ENCODE data around the gene OOSP4A.

The OOSP4A gene

GRCh38 chr11:59963733-59964132, at the start of gene OOSP4A:
OOSP4A (plus strand) TSS chr11:59964033; CDS start chr11:59964033, 0 bp downstream.
- DNase-seq = no peak

DNA sequence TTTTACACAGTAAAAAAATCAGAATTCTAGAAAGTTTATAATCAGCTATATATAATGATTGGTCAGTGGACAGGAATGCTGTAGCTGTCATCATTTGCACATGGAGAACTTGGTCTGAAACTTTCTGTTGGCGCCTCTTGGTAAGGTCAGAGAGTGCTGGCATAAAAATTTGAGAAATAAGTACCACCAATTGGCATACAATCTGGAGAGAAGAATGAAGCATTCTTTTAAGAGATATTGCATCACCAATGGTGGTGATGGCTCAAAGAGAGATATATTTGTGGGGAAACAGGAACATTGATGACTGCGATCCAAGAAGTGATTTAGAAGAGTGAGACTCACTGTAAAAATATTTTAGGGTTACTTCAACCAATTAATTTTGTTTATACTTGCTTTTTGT, 45.4 kb upstream of the OOSP4A start:
- DNase-seq = peak; percentile 8

- DNase-seq = peak; percentile 63
These were observed 44.7 kb upstream of the OOSP4A start for GRCh38 chr11:59918987-59919589.

GRCh38 chr11:59923813-59924212, 40.0 kb upstream of the OOSP4A start:
- DNase-seq = no peak

DNA sequence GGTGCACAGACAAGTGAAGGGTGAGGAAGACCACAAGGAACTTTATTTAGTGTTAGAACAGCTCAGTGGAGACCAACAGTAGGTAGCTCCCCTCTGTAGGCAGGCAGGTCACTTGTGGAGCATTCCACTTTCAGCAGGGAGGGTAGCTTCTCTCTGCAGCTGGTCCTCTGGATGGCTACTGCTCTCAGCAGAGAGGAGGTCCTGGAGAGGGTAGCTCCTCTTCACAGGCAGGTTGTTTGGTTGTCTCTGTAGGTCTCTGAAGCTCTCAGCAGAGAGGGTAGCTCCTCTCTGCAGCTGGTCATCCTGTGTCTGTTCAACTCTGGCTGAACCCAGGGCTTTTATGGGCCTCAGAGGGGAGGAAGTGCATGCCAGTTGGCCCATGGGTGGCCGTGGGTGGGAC, 32.1 kb upstream of the OOSP4A start:
- no peak for DNase-seq

DNA sequence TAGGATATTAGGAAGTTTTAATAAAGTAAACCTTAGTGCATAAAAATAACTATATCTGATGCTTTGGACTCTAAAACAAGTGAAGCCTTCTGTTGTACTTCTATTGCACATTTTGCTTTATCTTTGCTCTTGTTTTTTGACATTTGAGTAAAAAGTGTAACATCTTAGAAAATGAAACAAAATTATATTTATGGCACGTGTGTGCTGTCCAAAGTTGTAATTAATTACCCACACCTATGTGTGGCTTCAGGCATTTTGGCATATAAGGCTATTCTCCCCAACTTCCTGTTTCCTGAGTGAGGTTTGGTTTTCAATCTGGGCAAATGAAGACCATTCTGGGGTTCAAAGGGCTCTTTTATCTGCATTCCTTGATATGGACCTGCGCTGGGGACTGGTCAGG, 25.7 kb upstream of the OOSP4A start, which contains the start of gene OOSP1:
Gene OOSP1 (plus strand): TSS at position 301 of the 400 bp plus-strand sequence. CDS start 23 bp downstream, at position 324.
- DNase-seq = no peak

GRCh38 chr11:59938718-59939117, 25.1 kb upstream of the OOSP4A start:
- DNase-seq = no peak

DNA sequence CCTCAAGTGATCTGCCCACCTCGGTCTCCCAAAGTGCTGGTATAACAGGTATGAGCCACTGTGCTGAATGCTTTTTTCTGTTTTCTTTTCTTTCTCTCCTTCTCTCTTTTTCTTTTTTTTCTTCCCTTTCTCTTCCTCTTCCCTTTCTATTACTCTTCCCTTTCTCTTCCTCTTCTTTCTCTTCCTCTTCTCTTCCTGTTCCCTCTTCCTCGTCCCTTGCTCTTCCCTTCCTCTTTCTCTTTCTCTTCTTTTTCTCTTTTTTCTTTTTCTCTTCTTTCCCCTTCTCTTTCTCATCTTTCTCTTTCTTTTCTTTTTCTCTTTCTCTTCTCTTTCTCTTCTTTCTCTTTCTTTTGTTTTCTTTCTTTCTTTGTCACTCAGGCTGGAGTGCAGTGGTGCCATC, 24.4 kb upstream of the OOSP4A start:
- no peak for DNase-seq

- DNase-seq = no peak
These were observed 22.7 kb upstream of the OOSP4A start for GRCh38 chr11:59941091-59941490.

DNA sequence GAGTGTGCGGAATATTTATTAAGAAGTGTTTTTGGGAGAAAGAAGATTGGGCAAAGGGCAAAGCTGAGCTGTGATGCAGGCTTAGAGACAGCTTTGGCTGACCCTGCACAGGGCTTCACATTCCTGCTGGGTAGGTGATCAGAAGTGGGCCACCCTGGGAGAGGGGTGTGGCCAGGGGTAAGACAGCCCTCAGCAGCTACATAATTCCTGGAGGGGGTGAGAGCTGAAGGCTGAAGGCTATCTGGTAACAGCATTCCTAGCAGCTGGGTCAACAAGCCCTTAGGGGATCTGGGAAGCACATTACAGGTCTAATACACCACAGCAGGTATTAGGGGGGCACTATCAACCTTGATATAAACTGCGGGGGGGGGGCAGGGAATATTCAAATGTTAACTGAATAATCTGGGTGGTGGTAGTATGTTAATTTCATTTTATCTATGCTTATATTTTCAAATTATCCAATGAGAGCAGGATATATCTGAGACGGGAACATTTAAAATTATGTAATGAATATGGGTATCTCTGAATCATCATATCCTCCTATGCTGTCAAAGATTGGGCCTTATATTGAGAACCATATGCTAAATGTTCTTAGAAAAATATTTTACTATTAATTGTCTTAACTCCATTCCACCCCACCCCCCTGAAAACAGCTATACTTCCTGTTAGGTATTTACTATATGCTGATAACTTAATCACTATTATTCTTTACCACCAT, 19.7 kb upstream of the OOSP4A start:
- DNase-seq = no peak

DNA sequence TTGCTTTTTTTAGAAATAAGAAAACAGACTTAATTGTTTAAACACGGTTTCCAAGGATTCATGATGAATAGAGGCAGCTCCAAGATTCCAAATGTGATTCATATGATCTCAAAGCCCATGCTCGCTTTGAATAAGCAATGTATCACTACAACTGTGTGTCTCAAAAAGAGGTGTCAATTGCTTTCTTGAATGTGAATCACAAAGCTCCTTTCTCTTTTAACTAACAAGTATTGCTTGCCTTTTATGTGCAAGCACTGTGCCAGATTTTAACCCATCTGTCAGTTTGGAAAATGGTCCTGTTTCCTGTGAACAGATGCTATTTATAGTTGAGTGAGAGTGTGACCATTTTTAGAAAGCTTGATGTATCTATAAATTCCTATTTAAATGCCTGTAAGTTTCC, 19.1 kb upstream of the OOSP4A start:
- DNase-seq = no peak

GRCh38 chr11:59953463-59954218, 10.2 kb upstream of the OOSP4A start:
- DNase-seq = no peak

- DNase-seq = no peak
These were observed 9.5 kb upstream of the OOSP4A start for GRCh38 chr11:59954219-59954847.

DNA sequence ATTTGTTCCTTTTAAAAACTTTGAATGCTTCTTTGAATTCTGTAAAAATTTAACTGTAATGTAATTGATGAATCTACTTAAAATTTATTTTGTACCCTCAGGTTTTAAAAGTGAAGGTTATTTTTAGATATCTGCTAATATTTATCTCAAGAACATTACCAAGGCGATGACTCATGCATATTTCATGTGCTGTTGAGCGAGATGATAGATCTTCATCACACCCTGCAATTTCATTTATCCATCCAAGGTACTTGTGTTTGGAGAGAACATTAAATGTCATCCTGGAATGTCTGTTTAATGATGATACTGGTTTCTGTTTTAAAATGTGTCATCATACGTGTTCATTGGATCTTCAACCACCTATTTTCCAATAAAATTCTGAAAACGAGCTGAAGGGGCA, 6.7 kb upstream of the OOSP4A start:
- no peak for DNase-seq

GRCh38 chr11:59960502-59961381, 3.1 kb upstream of the OOSP4A start:
- no peak for DNase-seq

GRCh38 chr11:59962107-59962482, 1.7 kb upstream of the OOSP4A start:
- DNase-seq = no peak

GRCh38 chr11:59965424-59965823, 1.6 kb downstream of the OOSP4A start:
- no peak for DNase-seq

- no peak for DNase-seq
These were observed 2.4 kb downstream of the OOSP4A start for GRCh38 chr11:59966201-59966600.

GRCh38 chr11:59967677-59968394, 4.0 kb downstream of the OOSP4A start:
- DNase-seq = no peak

DNA sequence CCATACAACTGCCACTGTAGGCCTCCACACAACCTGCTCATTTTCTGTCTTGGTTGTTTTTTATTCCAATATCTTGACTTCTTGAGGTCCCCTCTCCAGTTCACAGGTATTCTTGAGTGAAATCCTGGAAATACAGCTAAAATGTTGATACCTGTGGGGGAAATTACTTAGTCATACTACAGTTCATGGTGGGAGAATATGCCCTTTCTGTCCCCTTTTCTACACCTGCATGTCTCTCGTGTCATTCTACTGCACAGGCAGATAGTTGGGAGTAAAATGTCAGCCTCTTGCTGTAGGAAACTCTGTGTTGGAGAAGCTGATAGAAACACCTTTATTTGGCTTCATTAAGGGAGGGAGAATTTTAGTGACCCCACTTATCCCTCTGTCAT, 4.6 kb downstream of the OOSP4A start:
- DNase-seq = no peak

- DNase-seq = no peak
These were observed 9.3 kb downstream of the OOSP4A start for GRCh38 chr11:59973097-59973496.

All from inflammatory macrophage treated with lipopolysaccharide for 4 hours (primary cell).